Right ventricle myocardium superior (tissue), 1 donor: ENCODE results near the gene PMPCB. TPM values are rescaled to one million over a fixed set of nuclear protein-coding genes. Genes with fewer than 3 reads are reported as not detected.

Experiments
- ATAC-seq: fragments of 200-7000 bp; cut with Tn5 transposase; one replicate; pipeline ENCODE4 v1.9.1; 2020; ENCODE audit warnings: mild to moderate bottlenecking; ENCODE audit not compliant: poor library complexity
- DNase-seq: peaks from one replicate; pipeline ENCODE4 v3.0.0-alpha.2; 2020
- intact Hi-C: fragments of 100-400 bp; cut with DNase I; formaldehyde crosslinking; loops from one replicate; pipeline ENCODE4 v1.11.2; 2022
- total RNA-seq: library from RNA; stranded (reverse); fragmentation: NEBNext Ultra II Directional; extraction: Animal tissue kit (Norgen Biotek cat#: 25700); gene quantifications from one replicate; pipeline ENCODE4 v1.2.1, GENCODE V29; 2021
- donor health status: DM: no; HTN: yes; CAD: no; lungs with severe emphysema.

PMPCB gene
- total RNA-seq, 1 donor from 2014 or later = 73.7 TPM

GRCh38 chr7:103307503-103308231 lies 10.4 kb downstream of the PMPCB start:
- ATAC-seq (no peak), DNase-seq (no peak)
- intact Hi-C loops = no loop called here

GRCh38 chr7:103314852-103315251 lies 17.6 kb downstream of the PMPCB start:
- no peak for DNase-seq
- intact Hi-C loops = loop anchor here (10.0 kb wide), 1 partner anchor 50 kb away; no protein-coding TSS in a partner anchor
- ATAC-seq = no peak

GRCh38 chr7:103316380-103316941 lies 19.2 kb downstream of the PMPCB start:
- intact Hi-C loops = loop anchor here (10.0 kb wide), 1 partner anchor 48 kb away; no protein-coding TSS in a partner anchor
- DNase-seq (no peak), ATAC-seq (no peak)

GRCh38 chr7:103317009-103317408 lies 19.8 kb downstream of the PMPCB start:
- no peak for DNase-seq
- intact Hi-C loops = loop anchor here (10.0 kb wide), 1 partner anchor 48 kb away; no protein-coding TSS in a partner anchor
- no peak for ATAC-seq

GRCh38 chr7:103325744-103326143 lies 28.5 kb downstream of the PMPCB start:
- intact Hi-C loops = no loop called here
- DNase-seq (no peak), ATAC-seq (no peak)

GRCh38 chr7:103336761-103337160 lies 39.5 kb downstream of the PMPCB start:
- ATAC-seq (no peak), DNase-seq (no peak)
- intact Hi-C loops = no loop called here

- intact Hi-C loops = no loop called here
- DNase-seq = no peak
Observed at GRCh38 chr7:103338864-103339263, 41.6 kb downstream of the PMPCB start.

GRCh38 chr7:103341466-103341865 lies 44.2 kb downstream of the PMPCB start:
- DNase-seq (no peak), ATAC-seq (no peak)
- intact Hi-C loops = no loop called here

More at GRCh38 chr7:103338864-103339263, 41.6 kb downstream of the PMPCB start:
- ATAC-seq = no peak

- intact Hi-C loops = no loop called here
- ATAC-seq (no peak), DNase-seq (no peak)
Observed at GRCh38 chr7:103343332-103343731, 46.1 kb downstream of the PMPCB start.

GRCh38 chr7:103343758-103344452 lies 46.7 kb downstream of the PMPCB start:
- DNase-seq (no peak), ATAC-seq (peak; percentile 4)
- intact Hi-C loops = no loop called here

- intact Hi-C loops = no loop called here
- ATAC-seq = peak; percentile 94
Observed at GRCh38 chr7:103344453-103345149, 47.4 kb downstream of the PMPCB start, which contains the start of gene DNAJC2. Gene DNAJC2, minus strand, starts transcription at chr7:103344767. Its CDS starts 145 bp downstream, at chr7:103344622.

GRCh38 chr7:103346396-103346795 lies 49.2 kb downstream of the PMPCB start:
- DNase-seq = no peak
- ATAC-seq = no peak
- intact Hi-C loops = no loop called here

More at GRCh38 chr7:103344453-103345149, 47.4 kb downstream of the PMPCB start, which contains the start of gene DNAJC2:
- DNase-seq = peak; percentile 91

- intact Hi-C loops = no loop called here
- DNase-seq (peak; percentile 79), ATAC-seq (peak; percentile 89)
Observed at GRCh38 chr7:103347507-103348267, 50.5 kb downstream of the PMPCB start, which contains the start of gene PSMC2. Gene PSMC2, plus strand, starts transcription at chr7:103347643. Its CDS starts 69 bp downstream, at chr7:103347712.

- intact Hi-C loops = no loop called here
- no peak for DNase-seq
- ATAC-seq = no peak
Observed at GRCh38 chr7:103348452-103348851, 51.2 kb downstream of the PMPCB start.

- intact Hi-C loops = no loop called here
- DNase-seq (no peak), ATAC-seq (no peak)
Observed at GRCh38 chr7:103348959-103349358, 51.7 kb downstream of the PMPCB start.

- DNase-seq (no peak), ATAC-seq (no peak)
- intact Hi-C loops = no loop called here
Observed at GRCh38 chr7:103349805-103350204, 52.6 kb downstream of the PMPCB start.
